ENCODE data around the gene FGF1. TPM values are rescaled to one million over a fixed set of nuclear protein-coding genes. Genes with fewer than 3 reads are reported as not detected.

The FGF1 gene
- total and polyA plus RNA-seq, 12 donors = 0.42 to 2.5 (median 0.90) TPM

- intact Hi-C loops (cut with DNase I) = no loop called here
- DNase-seq = no peak
- H3K27me3 ChIP-seq = no peaks in the 10 kb centered on the region
- H3K4me3 ChIP-seq = no peak overlapping the region
- 82 to 88% (median 84%) methylated on average over 7 of the region's 7 CpGs for WGBS, 4 donors
- no peaks in the 10 kb centered on the region for H3K36me3 ChIP-seq (replicated peaks in 1 of 2)
- no peak for TF ChIP-seq POLR2A (IDR thresholded peaks at IDR 0.05)
- no peak overlapping the region for H3K27ac ChIP-seq
- H3K4me1 ChIP-seq (replicated peaks in 1 of 2) = peaks cover 0 to 17% of the 10 kb centered on the region in 2 donors
- no peaks in the 10 kb centered on the region for H3K9me3 ChIP-seq (replicated peaks in 1 of 3)
Observed at GRCh38 chr5:142700566-142700965, 14.7 kb upstream of the FGF1 start.

- peaks cover 0 to 17% of the 10 kb centered on the region in 2 donors for H3K4me1 ChIP-seq (replicated peaks in 1 of 2)
- H3K9me3 ChIP-seq (replicated peaks in 1 of 3) = no peaks in the 10 kb centered on the region
- H3K27me3 ChIP-seq = no peaks in the 10 kb centered on the region
- H3K27ac ChIP-seq = peak overlapping the region in 2 of 5 donors; percentile 21 to 62
- H3K4me3 ChIP-seq = no peak overlapping the region
- TF ChIP-seq CTCF (IDR thresholded peaks at IDR 0.05) (peak; percentile 93 to 98 (median 96)), POLR2A (IDR thresholded peaks at IDR 0.05) (no peak)
- peak; percentile 80 to 97 (median 86) for DNase-seq
- H3K36me3 ChIP-seq (replicated peaks in 1 of 2) = no peaks in the 10 kb centered on the region
- intact Hi-C loops (cut with DNase I) = loop anchor here (5.0 to 10.0 kb wide), 4 partner anchors 42 to 544 kb away; no protein-coding TSS in a partner anchor
- WGBS, 4 donors = 0 to 9% (median 1%) methylated on average over 1 to 3 of the region's 3 CpGs
Observed at GRCh38 chr5:142699184-142699720, 13.4 kb upstream of the FGF1 start.

- TF ChIP-seq POLR2A (IDR thresholded peaks at IDR 0.05) = no peak
- no peak for TF ChIP-seq CTCF (IDR thresholded peaks at IDR 0.05)
- Histone ChIP-seq H3K36me3 (replicated peaks in 1 of 2) (no peaks in the 10 kb centered on the region), H3K4me3 (no peak overlapping the region), H3K27ac (peak overlapping the region in 2 of 5 donors; percentile 21 to 62), H3K27me3 (no peaks in the 10 kb centered on the region), H3K4me1 (replicated peaks in 1 of 2) (peaks cover 0 to 17% of the 10 kb centered on the region in 2 donors), H3K9me3 (replicated peaks in 1 of 3) (no peaks in the 10 kb centered on the region)
- no peak for DNase-seq
- 53 to 57% (median 57%) methylated on average over 8 to 9 of the region's 9 CpGs for WGBS, 4 donors
- intact Hi-C loops (cut with DNase I) = loop anchor here (5.0 to 10.0 kb wide), 4 partner anchors 41 to 544 kb away; no protein-coding TSS in a partner anchor
Observed at GRCh38 chr5:142698447-142699183, 12.7 kb upstream of the FGF1 start.

- intact Hi-C loops (cut with DNase I) = loop anchor here (5.0 to 10.0 kb wide), 4 partner anchors 40 to 543 kb away; no protein-coding TSS in a partner anchor
- H3K4me1 ChIP-seq (replicated peaks in 1 of 2) = peaks cover 0 to 17% of the 10 kb centered on the region in 2 donors
- peak overlapping the region in 2 of 5 donors; percentile 43 to 62 for H3K27ac ChIP-seq
- no peaks in the 10 kb centered on the region for H3K27me3 ChIP-seq
- no peak overlapping the region for H3K4me3 ChIP-seq
- no peaks in the 10 kb centered on the region for H3K36me3 ChIP-seq (replicated peaks in 1 of 2)
- DNase-seq = peak in 6 of 7 donors; percentile 40 to 79 (median 68)
- TF ChIP-seq POLR2A (IDR thresholded peaks at IDR 0.05) = no peak
- no peak for TF ChIP-seq CTCF (IDR thresholded peaks at IDR 0.05)
- H3K9me3 ChIP-seq (replicated peaks in 1 of 3) = no peaks in the 10 kb centered on the region
- 62 to 70% (median 65%) methylated on average over 5 to 8 of the region's 8 CpGs for WGBS, 4 donors
Observed at GRCh38 chr5:142697356-142698255, 11.7 kb upstream of the FGF1 start.
